Epithelial cell of proximal tubule (primary cell): ENCODE measurements around the gene EMD. TPM values are rescaled to one million over a fixed set of nuclear protein-coding genes. Genes with fewer than 3 reads are reported as not detected.

ENCODE experiments used
- DNase-seq: peaks from one replicate; pipeline ENCODE4 v3.0.0-alpha.2; 2011; ENCODE audit warnings: low read depth
- H3K4me3 ChIP-seq: 2 replicates; pipeline ENCODE4 v1.5.1; 2011; ENCODE audit warnings: low read depth, mild to moderate bottlenecking, low read length
- CTCF ChIP-seq: conservative IDR thresholded peaks from 2 replicates; pipeline ENCODE4 v1.5.1; 2012; ENCODE audit warnings: low read depth, mild to moderate bottlenecking, low read length
- total RNA-seq: library from RNA; depleted of rRNA; stranded (reverse); fragments of >200 nt; gene quantifications from 2 replicates; pipeline ENCODE4 v1.2.3, GENCODE V29; 2015

Gene EMD
- total RNA-seq, 1 donor from 2014 or later, result 50.7 TPM

- no peak for DNase-seq
- no peak for TF ChIP-seq CTCF
- H3K4me3 ChIP-seq, result no peak overlapping the region
Observed at GRCh38 chrX:154430916-154431315, 51.8 kb downstream of the EMD start.

Other genes starting within 250 kb of the EMD start
- not detected in 2 replicates for gene OPN1LW, start 235.1 kb upstream of the EMD start, total RNA-seq
- not detected in 2 replicates for gene OPN1MW, start 196.7 kb upstream of the EMD start, total RNA-seq
- gene OPN1MW2, start 159.5 kb upstream of the EMD start, total RNA-seq, result not detected in 2 replicates
- not detected in 2 replicates for gene OPN1MW3, start 121.7 kb upstream of the EMD start, total RNA-seq
- gene TEX28, start 84.2 kb upstream of the EMD start, total RNA-seq, result not detected in 2 replicates
- 0.17 TPM in 1 of 2 replicates, not detected in the other for gene TKTL1, start 83.5 kb upstream of the EMD start, total RNA-seq
- 953 and 1,430 TPM in 2 replicates for gene FLNA, start 4.7 kb upstream of the EMD start, total RNA-seq
- 5,736 and 6,055 TPM in 2 replicates for gene RPL10, start 19.1 kb downstream of the EMD start, total RNA-seq
- 20.7 and 27.7 TPM in 2 replicates for gene DNASE1L1, start 30.0 kb downstream of the EMD start, total RNA-seq
- 33.6 and 55.8 TPM in 2 replicates for gene TAFAZZIN, start 32.2 kb downstream of the EMD start, total RNA-seq
- gene ATP6AP1, start 49.4 kb downstream of the EMD start, total RNA-seq, result 28.5 and 55.1 TPM in 2 replicates
- 116 and 144 TPM in 2 replicates for gene GDI1, start 57.9 kb downstream of the EMD start, total RNA-seq
- 51.1 and 74.1 TPM in 2 replicates for gene FAM50A, start 64.8 kb downstream of the EMD start, total RNA-seq
- gene PLXNA3, start 79.0 kb downstream of the EMD start, total RNA-seq, result 5.9 and 14.6 TPM in 2 replicates
- gene LAGE3, start 100.0 kb downstream of the EMD start, total RNA-seq, result 23.0 and 28.4 TPM in 2 replicates
- 39.4 and 65.5 TPM in 2 replicates for gene UBL4A, start 107.3 kb downstream of the EMD start, total RNA-seq
- gene SLC10A3, start 111.3 kb downstream of the EMD start, total RNA-seq, result 26.1 and 29.1 TPM in 2 replicates
- 24.8 and 31.8 TPM in 2 replicates for gene FAM3A, start 136.9 kb downstream of the EMD start, total RNA-seq
- gene G6PD, start 167.6 kb downstream of the EMD start, total RNA-seq, result 70.5 and 84.1 TPM in 2 replicates
- gene IKBKG, start 168.3 kb downstream of the EMD start, total RNA-seq, result 15.8 and 21.4 TPM in 2 replicates
- gene CTAG1A, start 205.8 kb downstream of the EMD start, total RNA-seq, result not detected in 2 replicates
- not detected in 2 replicates for gene CTAG1B, start 240.0 kb downstream of the EMD start, total RNA-seq